Astrocyte of the spinal cord (primary cell): Measurements from ENCODE around the gene PDZRN4.
"Not testable (repeated sequence)": the region's sequence is repeated elsewhere in the genome, so short reads cannot be mapped to it uniquely, and the experiment has no call there.

Source experiments
- DNase-seq: peaks from one replicate; pipeline ENCODE4 v3.0.0; 2011; ENCODE audit warnings: low read depth, low spot score
- H3K4me3 ChIP-seq: 2 replicates; pipeline ENCODE4 v1.5.1; 2011; ENCODE audit warnings: low read depth, mild to moderate bottlenecking, low read length, moderate library complexity
- CTCF ChIP-seq: IDR thresholded peaks from 2 replicates; pipeline ENCODE4 v1.5.1; 2012; ENCODE audit warnings: low read depth, mild to moderate bottlenecking, low read length, inconsistent platforms
- in situ Hi-C: cut with HindIII; loops from 2 replicates; pipeline ENCODE4 v1.10.0; 2017; ENCODE audit warnings: low sequenced_read_pairs

Gene PDZRN4

GRCh38 chr12:41254004-41254914 lies 66.1 kb downstream of the PDZRN4 start:
- in situ Hi-C loops, result no loop called here
- DNase-seq, result no peak
- TF ChIP-seq CTCF, result no peak
- no peak overlapping the region for H3K4me3 ChIP-seq

- H3K4me3 ChIP-seq, DNase-seq, in situ Hi-C loops: not testable (repeated sequence)
Observed at GRCh38 chr12:41263196-41263595, 75.1 kb downstream of the PDZRN4 start.

GRCh38 chr12:41264281-41264680 lies 76.2 kb downstream of the PDZRN4 start:
- H3K4me3 ChIP-seq, result no peak overlapping the region
- peak; percentile 36 for TF ChIP-seq CTCF
- in situ Hi-C loops, result no loop called here
- DNase-seq, result peak; percentile 12

GRCh38 chr12:41269056-41269455 lies 80.9 kb downstream of the PDZRN4 start:
- TF ChIP-seq CTCF, result no peak
- no peak for DNase-seq

GRCh38 chr12:41271489-41271888 lies 83.4 kb downstream of the PDZRN4 start:
- no peak overlapping the region for H3K4me3 ChIP-seq
- in situ Hi-C loops, result no loop called here
- no peak for DNase-seq
- TF ChIP-seq CTCF, result no peak

More at GRCh38 chr12:41269056-41269455, 80.9 kb downstream of the PDZRN4 start:
- no peak overlapping the region for H3K4me3 ChIP-seq
- in situ Hi-C loops, result no loop called here

GRCh38 chr12:41274643-41275042 lies 86.5 kb downstream of the PDZRN4 start:
- no peak for TF ChIP-seq CTCF
- in situ Hi-C loops, result no loop called here
- H3K4me3 ChIP-seq, result no peak overlapping the region
- DNase-seq, result no peak

- DNase-seq, result peak; percentile 40
Observed at GRCh38 chr12:41277100-41277945, 89.2 kb downstream of the PDZRN4 start.

More at GRCh38 chr12:41277100-41277945, 89.2 kb downstream of the PDZRN4 start:
- H3K4me3 ChIP-seq, result no peak overlapping the region
- in situ Hi-C loops, result no loop called here
- peak; percentile 61 for TF ChIP-seq CTCF
